Cardiac muscle cell (in vitro differentiated cells and primary cell): ENCODE data around the gene CUL4A. TPM values are rescaled to one million over a fixed set of nuclear protein-coding genes. Genes with fewer than 3 reads are reported as not detected.

ENCODE experiments used
- DNase-seq, 2 donors: peaks; one replicate each; pipeline versions ENCODE4 v3.0.0 to v3.0.0-alpha.2; 2010 to 2017; ENCODE audit warnings: low read depth in 1 of 2, low spot score in 1 of 2
- H3K27ac ChIP-seq: fragments of 200-600 bp; sonication (generic); 2 replicates; pipeline ENCODE4 v1.5.1; 2016
- H3K27me3 ChIP-seq: fragments of 200-600 bp; sonication (generic); 2 replicates; pipeline ENCODE4 v1.6.0; 2016; ENCODE audit warnings: control low read depth
- H3K36me3 ChIP-seq: fragments of 200-600 bp; sonication (generic); 2 replicates; pipeline ENCODE4 v1.5.1; 2016; ENCODE audit warnings: control low read depth
- H3K4me1 ChIP-seq: fragments of 200-600 bp; sonication (generic); 2 replicates; pipeline ENCODE4 v1.8.1; 2017; ENCODE audit warnings: low read depth, mild to moderate bottlenecking, mixed run types
- H3K4me3 ChIP-seq: fragments of 200-600 bp; sonication (generic); 2 replicates; pipeline ENCODE4 v1.5.1; 2016; ENCODE audit warnings: mild to moderate bottlenecking
- H3K9me3 ChIP-seq: fragments of 200-600 bp; sonication (generic); 2 replicates; pipeline ENCODE4 v1.5.1; 2017; ENCODE audit warnings: low read depth, mild to moderate bottlenecking, control low read depth
- CTCF ChIP-seq: IDR thresholded peaks from 2 replicates; pipeline ENCODE4 v1.5.1; 2012; ENCODE audit warnings: low read depth, mild to moderate bottlenecking, low read length
- polyA plus RNA-seq: library from polyadenylated mRNA; unstranded; fragments of >200 nt; fragmentation: Nextera tagmentation; extraction: Ambion mirVana; gene quantifications from 2 replicates; pipeline ENCODE4 v1.2.1, GENCODE V29; 2016
- total RNA-seq: library from RNA; depleted of rRNA; stranded (reverse); fragments of >200 nt; gene quantifications from 2 replicates; pipeline ENCODE4 v1.2.3, GENCODE V29; 2016

Gene CUL4A
- total and polyA plus RNA-seq, 2 experiments from 2014 or later: 57.7 to 89.3 TPM

- peaks cover 29% of the 10 kb centered on the region for H3K36me3 ChIP-seq
- H3K9me3 ChIP-seq: no peaks in the 10 kb centered on the region
- no peaks in the 10 kb centered on the region for H3K27me3 ChIP-seq
- H3K27ac ChIP-seq: no peak overlapping the region
- no peaks in the 10 kb centered on the region for H3K4me1 ChIP-seq
- TF ChIP-seq CTCF: no peak
- no peak overlapping the region for H3K4me3 ChIP-seq
- no peak for DNase-seq
Observed at GRCh38 chr13:113226873-113227450, 17.5 kb downstream of the CUL4A start.

- no peak for TF ChIP-seq CTCF
- no peak for DNase-seq
- H3K4me3 ChIP-seq: no peak overlapping the region
- no peaks in the 10 kb centered on the region for H3K9me3 ChIP-seq
- no peak overlapping the region for H3K27ac ChIP-seq
- peaks cover 29% of the 10 kb centered on the region for H3K36me3 ChIP-seq
- H3K27me3 ChIP-seq: no peaks in the 10 kb centered on the region
- H3K4me1 ChIP-seq: no peaks in the 10 kb centered on the region
Observed at GRCh38 chr13:113229161-113229560, 19.7 kb downstream of the CUL4A start.

- Histone ChIP-seq H3K4me3 (no peak overlapping the region), H3K36me3 (peaks cover 29% of the 10 kb centered on the region), H3K27me3 (no peaks in the 10 kb centered on the region), H3K4me1 (no peaks in the 10 kb centered on the region), H3K9me3 (no peaks in the 10 kb centered on the region), H3K27ac (no peak overlapping the region)
- no peak for TF ChIP-seq CTCF
- DNase-seq: no peak
Observed at GRCh38 chr13:113229791-113230190, 20.4 kb downstream of the CUL4A start.

- H3K9me3 ChIP-seq: no peaks in the 10 kb centered on the region
- no peaks in the 10 kb centered on the region for H3K4me1 ChIP-seq
- H3K4me3 ChIP-seq: no peak overlapping the region
- no peak for TF ChIP-seq CTCF
- no peak for DNase-seq
- no peak overlapping the region for H3K27ac ChIP-seq
- H3K36me3 ChIP-seq: peaks cover 25% of the 10 kb centered on the region
- no peaks in the 10 kb centered on the region for H3K27me3 ChIP-seq
Observed at GRCh38 chr13:113231306-113232207, 22.1 kb downstream of the CUL4A start.

- no peak for DNase-seq
Observed at GRCh38 chr13:113232208-113233003, 23.0 kb downstream of the CUL4A start.

More at GRCh38 chr13:113232208-113233003, 23.0 kb downstream of the CUL4A start:
- no peaks in the 10 kb centered on the region for H3K27me3 ChIP-seq
- H3K4me1 ChIP-seq: no peaks in the 10 kb centered on the region
- H3K4me3 ChIP-seq: no peak overlapping the region
- H3K27ac ChIP-seq: no peak overlapping the region
- H3K9me3 ChIP-seq: no peaks in the 10 kb centered on the region
- no peak for TF ChIP-seq CTCF
- peaks cover 33% of the 10 kb centered on the region for H3K36me3 ChIP-seq
